Mesodermal cell (in vitro differentiated cells): ENCODE measurements around the gene VCAN.

Experiments used
- H3K27ac ChIP-seq: 2 replicates; pipeline ENCODE4 v1.7.0; 2013; ENCODE audit warnings: mild to moderate bottlenecking, low read depth, low read length, moderate library complexity; ENCODE audit not compliant: severe bottlenecking
- H3K36me3 ChIP-seq: 2 replicates; pipeline ENCODE4 v1.7.1; 2013; ENCODE audit warnings: mild to moderate bottlenecking, low read length, moderate library complexity; ENCODE audit not compliant: control insufficient read depth, insufficient read depth
- H3K4me1 ChIP-seq: one replicate; pipeline ENCODE4 v1.7.1; 2013; ENCODE audit warnings: mild to moderate bottlenecking, low read length; ENCODE audit not compliant: insufficient read depth, control insufficient read depth, poor library complexity, severe bottlenecking
- H3K4me3 ChIP-seq: 2 replicates; pipeline ENCODE4 v1.7.0; 2013; ENCODE audit warnings: low read length, control low read depth, mild to moderate bottlenecking; ENCODE audit not compliant: insufficient read depth, poor library complexity, severe bottlenecking; ENCODE audit errors: extremely low read depth
- H3K9me3 ChIP-seq: 2 replicates; pipeline ENCODE4 v1.7.1; 2013; ENCODE audit warnings: mild to moderate bottlenecking, low read length, moderate library complexity; ENCODE audit not compliant: control insufficient read depth
- WGBS, 2 experiments: methylation state at CpG; one replicate each; pipeline ENCODE4 v1.1.5; 2013; ENCODE audit warnings: missing lambda C conversion rate in 2 of 2; ENCODE audit not compliant: insufficient coverage in 2 of 2; 5-methylcytosine and 5-hydroxymethylcytosine counted together

VCAN gene

DNA sequence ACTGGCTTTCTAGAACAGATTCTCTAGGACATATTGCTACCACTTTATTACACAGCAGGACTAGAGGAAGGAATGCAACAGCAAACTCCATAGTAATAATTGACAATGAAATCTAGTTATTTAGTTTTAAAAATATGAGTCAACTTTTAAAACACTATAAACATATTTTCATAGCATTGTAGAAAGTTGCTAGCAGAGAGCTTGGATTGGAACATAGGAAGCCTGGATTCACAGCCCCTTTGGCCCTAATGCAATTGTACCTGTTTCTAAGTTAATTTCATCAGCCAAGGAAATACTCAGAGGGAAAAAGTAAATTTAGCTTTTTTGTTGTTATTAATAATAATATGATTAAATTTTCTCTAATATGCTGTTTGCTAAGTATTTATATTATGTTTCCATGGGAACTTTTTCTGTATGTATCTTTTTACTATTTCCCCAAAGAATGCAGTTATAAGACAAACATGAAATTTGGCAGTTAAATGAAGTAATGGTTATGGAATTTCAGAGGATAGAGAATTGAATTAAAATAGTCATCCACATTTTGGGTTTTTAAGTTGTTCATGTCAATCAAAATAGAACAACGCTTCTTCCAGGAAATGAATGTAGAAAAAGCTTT is 45.6 kb downstream of the VCAN start:
- Histone ChIP-seq H3K4me1 (no peaks in the 10 kb centered on the region), H3K9me3 (no peaks in the 10 kb centered on the region), H3K4me3 (no peak overlapping the region), H3K36me3 (peaks cover 63% of the 10 kb centered on the region), H3K27ac (no peak overlapping the region)
- WGBS, 2 experiments = no CpG with 5 or more reads among the region's 1 CpG

DNA sequence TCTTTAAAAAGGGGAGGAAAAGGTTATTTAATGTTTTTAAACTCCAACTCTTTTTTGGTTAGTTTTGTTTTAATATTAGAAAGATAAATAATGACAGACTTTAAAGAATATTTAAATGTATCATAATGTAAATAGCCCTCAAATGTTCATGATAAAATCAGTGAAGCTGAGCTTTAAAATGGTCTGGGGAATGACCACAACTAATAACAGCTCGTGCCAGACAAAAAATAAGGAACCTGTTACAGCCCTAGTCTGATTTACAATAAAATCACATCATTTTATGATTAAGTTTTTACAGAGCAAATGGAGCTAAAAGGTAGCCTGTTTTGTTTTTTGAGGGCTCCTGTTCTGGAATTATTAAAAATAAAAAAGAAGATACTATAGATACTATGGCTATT is 46.1 kb downstream of the VCAN start:
- no peak overlapping the region for H3K4me3 ChIP-seq
- no peaks in the 10 kb centered on the region for H3K4me1 ChIP-seq
- H3K36me3 ChIP-seq = peaks cover 58% of the 10 kb centered on the region
- no peaks in the 10 kb centered on the region for H3K9me3 ChIP-seq
- H3K27ac ChIP-seq = no peak overlapping the region
- WGBS, 2 experiments = no CpG with 5 or more reads among the region's 1 CpG

DNA sequence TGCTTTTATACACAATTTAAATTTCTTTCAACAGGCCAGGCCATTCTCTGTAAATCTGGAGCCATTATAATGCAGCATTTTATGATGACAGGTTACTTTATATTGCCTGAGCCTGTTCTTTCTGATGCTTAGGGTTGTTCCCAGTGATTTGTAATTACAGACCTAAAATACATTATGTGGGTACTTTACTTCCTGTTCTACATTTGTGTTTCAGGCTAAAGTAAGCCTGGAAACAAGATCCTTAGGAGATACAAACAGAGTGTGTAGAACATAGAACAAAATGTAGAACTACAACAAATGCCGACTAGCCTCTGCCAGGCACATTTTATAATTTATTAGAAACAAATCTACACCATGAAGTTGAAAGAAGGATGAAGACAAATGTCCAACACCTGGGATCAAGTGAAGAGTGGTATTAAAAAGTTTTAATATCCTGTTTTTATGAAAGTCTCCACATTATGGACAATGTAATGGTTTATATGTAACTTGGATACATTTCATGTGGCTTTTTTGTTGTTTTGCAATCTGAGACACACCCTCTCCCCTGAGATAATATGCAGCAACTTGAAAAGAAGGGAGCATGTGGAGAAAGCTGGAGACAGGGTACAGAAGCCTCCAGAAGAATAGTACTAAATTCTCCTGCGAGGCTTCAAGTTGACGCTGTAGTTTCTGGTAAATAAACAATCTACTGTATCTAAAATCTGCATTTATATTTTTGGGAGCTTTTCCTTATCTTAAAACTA is 46.9 kb downstream of the VCAN start:
- Histone ChIP-seq H3K27ac (no peak overlapping the region), H3K4me3 (no peak overlapping the region), H3K4me1 (no peaks in the 10 kb centered on the region), H3K36me3 (peaks cover 58% of the 10 kb centered on the region), H3K9me3 (no peaks in the 10 kb centered on the region)
- WGBS, 2 experiments = 100% methylated on average over 2 of the region's 3 CpGs; no CpG with 5 or more reads in 1 of the 2 experiments

DNA sequence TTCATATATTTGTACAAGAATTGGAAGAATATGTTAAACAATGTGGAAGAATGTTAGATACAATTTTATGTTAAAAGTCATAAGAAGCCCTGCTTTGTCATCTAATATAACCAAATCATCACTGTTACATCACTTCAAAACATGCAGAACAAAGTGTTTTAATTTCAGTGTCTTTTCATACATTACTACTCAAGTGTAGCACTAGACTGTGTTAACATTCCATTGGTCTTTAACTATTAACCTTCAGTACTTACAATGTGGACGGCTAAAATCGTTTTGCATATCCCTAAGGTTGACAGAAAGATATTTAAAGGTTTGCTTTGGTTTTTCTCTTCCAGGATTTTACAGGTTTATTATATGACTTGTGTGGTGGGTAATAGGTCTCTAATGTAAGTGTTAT is 50.9 kb downstream of the VCAN start:
- Histone ChIP-seq H3K36me3 (peaks cover 70% of the 10 kb centered on the region), H3K27ac (no peak overlapping the region), H3K9me3 (no peaks in the 10 kb centered on the region), H3K4me1 (no peaks in the 10 kb centered on the region), H3K4me3 (no peak overlapping the region)
- no CpG with 5 or more reads among the region's 2 CpGs for WGBS, 2 experiments

DNA sequence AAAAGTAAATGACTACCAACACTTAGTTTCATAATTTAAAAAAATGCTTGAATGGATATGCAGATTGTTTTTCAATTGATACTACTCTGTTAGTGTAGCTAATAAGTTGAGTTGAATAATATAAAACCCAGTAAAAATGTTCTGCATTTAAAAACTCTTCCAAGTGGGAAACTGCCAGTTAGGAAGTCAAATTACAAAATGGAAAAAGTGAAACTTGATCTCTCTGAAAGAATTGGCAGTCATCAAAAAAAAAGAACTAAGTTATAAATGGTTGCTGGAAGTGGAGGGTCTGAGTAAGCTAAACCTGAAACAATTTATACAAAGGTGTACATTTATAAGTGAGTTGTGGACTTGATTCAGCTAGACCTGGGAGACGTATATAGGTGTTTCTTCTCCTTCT is 52.4 kb downstream of the VCAN start:
- Histone ChIP-seq H3K9me3 (no peaks in the 10 kb centered on the region), H3K27ac (no peak overlapping the region), H3K4me1 (no peaks in the 10 kb centered on the region), H3K4me3 (no peak overlapping the region), H3K36me3 (peaks cover 67% of the 10 kb centered on the region)
- WGBS, 2 experiments = no CpG with 5 or more reads among the region's 1 CpG

DNA sequence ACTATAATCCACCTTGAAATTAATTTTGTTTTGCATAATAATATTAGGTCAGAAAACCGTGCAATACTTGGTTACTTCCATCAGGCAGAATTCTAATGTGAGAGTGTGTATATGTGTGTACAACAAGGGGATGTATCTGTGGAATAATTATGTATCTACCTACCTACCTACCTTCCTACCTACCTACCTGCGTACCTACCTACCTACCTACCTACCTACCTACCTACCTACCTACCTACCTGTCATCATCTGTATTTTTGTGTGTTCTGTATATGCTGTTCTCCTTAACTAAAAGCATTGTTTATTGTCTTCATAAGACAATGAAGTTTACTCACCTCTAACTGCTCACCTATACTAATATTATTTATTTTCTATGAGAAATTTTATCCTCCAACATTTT is 52.8 kb downstream of the VCAN start:
- H3K4me3 ChIP-seq = no peak overlapping the region
- H3K36me3 ChIP-seq = peaks cover 63% of the 10 kb centered on the region
- WGBS, 2 experiments = no CpG with 5 or more reads among the region's 2 CpGs
- H3K9me3 ChIP-seq = no peaks in the 10 kb centered on the region
- H3K27ac ChIP-seq = no peak overlapping the region
- H3K4me1 ChIP-seq = no peaks in the 10 kb centered on the region

DNA sequence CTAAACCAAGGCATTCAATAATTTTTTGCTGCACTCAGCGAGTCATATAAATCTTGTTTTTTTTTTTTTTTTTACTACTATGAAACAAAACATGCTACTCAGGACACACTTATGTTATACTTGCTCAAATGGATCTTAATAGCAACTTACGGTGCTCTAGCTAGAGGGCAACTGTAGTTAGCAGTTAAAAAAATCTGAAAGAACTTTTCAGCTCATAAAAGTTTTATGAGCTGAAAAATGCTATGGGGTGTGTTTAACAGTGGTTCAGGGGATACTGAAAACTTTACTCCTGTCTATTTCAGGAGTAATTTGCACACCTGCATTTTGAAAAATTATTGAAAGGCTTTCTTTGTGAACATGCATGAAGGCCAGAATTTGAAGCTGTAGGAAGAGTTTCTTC is 53.4 kb downstream of the VCAN start:
- 100% methylated on average over 1 of the region's 2 CpGs; no CpG with 5 or more reads in 1 of the 2 experiments for WGBS, 2 experiments
- H3K27ac ChIP-seq = no peak overlapping the region
- H3K4me3 ChIP-seq = no peak overlapping the region
- H3K9me3 ChIP-seq = no peaks in the 10 kb centered on the region
- H3K36me3 ChIP-seq = peaks cover 57% of the 10 kb centered on the region
- no peaks in the 10 kb centered on the region for H3K4me1 ChIP-seq

DNA sequence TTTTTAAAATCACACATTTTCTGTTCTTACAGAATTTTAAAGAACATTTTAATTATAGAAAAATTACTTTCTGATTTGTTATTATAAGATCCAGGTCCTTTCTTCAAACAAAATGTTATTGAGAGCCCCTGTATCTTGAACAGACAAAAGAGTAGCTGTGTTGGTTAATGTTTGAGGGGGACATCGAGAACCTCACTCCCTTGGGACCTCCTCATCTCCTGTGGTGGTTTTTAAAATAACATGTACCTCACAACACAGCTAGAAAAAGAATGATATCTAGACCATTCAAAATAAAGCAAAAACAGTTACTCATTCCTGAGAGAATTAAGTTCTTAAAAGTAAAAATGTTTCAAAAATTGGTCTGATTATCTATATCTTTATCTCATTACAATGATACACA is 54.7 kb downstream of the VCAN start:
- peaks cover 44% of the 10 kb centered on the region for H3K36me3 ChIP-seq
- H3K4me1 ChIP-seq = no peaks in the 10 kb centered on the region
- no peaks in the 10 kb centered on the region for H3K9me3 ChIP-seq
- H3K4me3 ChIP-seq = no peak overlapping the region
- H3K27ac ChIP-seq = no peak overlapping the region
- no CpG with 5 or more reads among the region's 1 CpG for WGBS, 2 experiments

DNA sequence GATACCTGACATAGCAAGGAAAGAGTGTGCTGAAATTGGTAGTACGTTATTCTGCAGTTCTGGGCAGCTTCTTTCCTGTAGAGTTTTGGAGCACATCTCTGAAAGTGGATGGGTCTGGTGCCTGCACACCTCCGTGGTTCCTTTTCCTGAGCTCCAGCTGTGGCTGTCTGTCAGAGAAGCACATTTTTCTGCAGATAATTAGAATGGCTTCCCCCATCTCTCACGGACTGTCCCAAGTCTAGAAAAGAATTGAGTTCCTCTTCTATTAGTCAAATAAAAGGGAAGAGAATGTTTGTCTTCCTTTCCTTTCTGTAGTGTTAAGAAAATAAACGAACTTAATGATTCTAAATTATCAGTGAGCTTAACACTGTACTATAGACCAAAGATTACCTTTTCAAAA is 55.7 kb downstream of the VCAN start:
- no peaks in the 10 kb centered on the region for H3K4me1 ChIP-seq
- no peak overlapping the region for H3K4me3 ChIP-seq
- no peaks in the 10 kb centered on the region for H3K9me3 ChIP-seq
- H3K36me3 ChIP-seq = peaks cover 34% of the 10 kb centered on the region
- no peak overlapping the region for H3K27ac ChIP-seq
- 88 to 92% methylated on average over 2 of the region's 4 CpGs for WGBS, 2 experiments

DNA sequence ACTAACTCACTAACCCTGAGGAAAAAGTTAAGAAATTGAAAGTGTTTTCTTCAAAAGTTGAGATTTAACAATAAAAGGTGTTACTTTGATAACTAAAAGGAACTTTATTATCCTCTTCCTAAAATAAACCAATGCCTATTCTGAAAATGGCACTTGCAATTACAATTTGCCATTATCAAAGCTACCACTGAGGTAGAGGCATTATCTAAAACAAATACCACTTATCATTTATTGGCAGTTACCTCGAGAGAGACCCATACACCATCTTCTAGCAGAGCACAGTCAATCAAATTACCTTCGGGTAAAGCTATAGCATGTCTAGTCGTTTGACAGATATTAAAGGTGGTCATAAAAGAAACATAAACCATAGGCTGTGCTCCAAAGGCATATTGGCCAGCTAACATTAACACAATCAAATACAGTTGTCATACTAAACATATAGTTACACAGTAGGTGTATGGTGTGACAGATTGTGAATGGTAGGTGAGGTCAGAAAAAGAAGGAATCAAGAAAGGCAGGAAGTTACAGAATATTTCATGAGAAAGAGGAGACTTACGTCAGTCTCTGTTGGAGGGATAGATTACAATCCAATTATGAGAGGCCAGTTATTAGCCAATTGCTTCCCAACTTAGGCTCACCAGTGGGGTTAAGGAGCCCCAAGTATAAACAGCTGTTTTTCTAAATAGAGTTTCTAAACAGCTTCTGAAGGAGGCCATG is 56.3 kb downstream of the VCAN start:
- 100% methylated on average over 1 of the region's 4 CpGs for WGBS, 2 experiments
- Histone ChIP-seq H3K9me3 (no peaks in the 10 kb centered on the region), H3K36me3 (peaks cover 34% of the 10 kb centered on the region), H3K4me1 (no peaks in the 10 kb centered on the region), H3K27ac (no peak overlapping the region), H3K4me3 (no peak overlapping the region)

DNA sequence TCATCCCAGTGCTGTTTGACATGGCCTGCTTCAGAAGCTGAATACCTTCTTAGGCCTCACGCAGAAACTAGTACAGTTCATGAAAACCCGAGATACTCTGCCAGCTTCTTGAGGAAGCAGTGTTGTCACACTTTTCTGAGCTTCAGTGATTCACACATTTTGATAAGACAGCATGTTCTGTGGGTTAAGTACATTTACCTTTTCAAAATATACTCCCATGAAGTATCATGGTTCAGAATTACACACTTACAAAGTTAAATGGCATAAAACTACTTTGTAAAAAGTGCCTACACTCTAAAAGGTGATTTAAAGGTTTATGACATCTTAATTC is 56.9 kb downstream of the VCAN start:
- H3K9me3 ChIP-seq = no peaks in the 10 kb centered on the region

More for the DNA sequence above, 56.9 kb downstream of the VCAN start:
- H3K27ac ChIP-seq = no peak overlapping the region
- peaks cover 32% of the 10 kb centered on the region for H3K36me3 ChIP-seq
- H3K4me1 ChIP-seq = no peaks in the 10 kb centered on the region
- 84 to 100% methylated on average over 2 of the region's 2 CpGs for WGBS, 2 experiments
- no peak overlapping the region for H3K4me3 ChIP-seq
